ENCODE results near the gene STX8.

GRCh38 chr17:9360677-9361081, 214.9 kb downstream of the STX8 start:
- TF ChIP-seq CTCF (IDR thresholded peaks at IDR 0.05) = no peak
- no peak for TF ChIP-seq POLR2A (IDR thresholded peaks at IDR 0.05)
